LNCaP clone FGC (cell line): Measurements from ENCODE around the gene CD3E.

Experiments used
- DNase-seq: peaks from one replicate; pipeline ENCODE4 v3.0.0-alpha.2; 2011; ENCODE audit warnings: low read depth
- H3K4me3 ChIP-seq: 2 replicates; pipeline ENCODE4 v1.5.1; 2011; ENCODE audit warnings: mild to moderate bottlenecking, low read depth, low read length, control low read depth
- CTCF ChIP-seq: IDR thresholded peaks from 2 replicates; pipeline ENCODE4 v1.5.1; 2012; ENCODE audit warnings: mild to moderate bottlenecking; ENCODE audit not compliant: control insufficient read depth, insufficient read depth; ENCODE audit errors: extremely low read depth

The CD3E gene

DNA sequence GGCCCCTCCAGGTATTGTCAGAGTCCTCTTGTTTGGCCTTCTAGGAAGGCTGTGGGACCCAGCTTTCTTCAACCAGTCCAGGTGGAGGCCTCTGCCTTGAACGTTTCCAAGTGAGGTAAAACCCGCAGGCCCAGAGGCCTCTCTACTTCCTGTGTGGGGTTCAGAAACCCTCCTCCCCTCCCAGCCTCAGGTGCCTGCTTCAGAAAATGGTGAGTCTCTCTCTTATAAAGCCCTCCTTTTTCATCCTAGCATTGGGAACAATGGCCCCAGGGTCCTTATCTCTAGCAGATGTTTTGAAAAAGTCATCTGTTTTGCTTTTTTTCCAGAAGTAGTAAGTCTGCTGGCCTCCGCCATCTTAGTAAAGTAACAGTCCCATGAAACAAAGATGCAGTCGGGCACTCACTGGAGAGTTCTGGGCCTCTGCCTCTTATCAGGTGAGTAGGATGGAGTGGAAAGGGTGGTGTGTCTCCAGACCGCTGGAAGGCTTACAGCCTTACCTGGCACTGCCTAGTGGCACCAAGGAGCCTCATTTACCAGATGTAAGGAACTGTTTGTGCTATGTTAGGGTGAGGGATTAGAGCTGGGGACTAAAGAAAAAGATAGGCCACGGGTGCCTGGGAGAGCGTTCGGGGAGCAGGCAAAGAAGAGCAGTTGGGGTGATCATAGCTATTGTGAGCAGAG, at the start of gene CD3E:
TSS of gene CD3E (plus strand) at position 163 of the 681 bp plus-strand sequence. CDS start at position 386, 223 bp downstream.
- no peak for DNase-seq
- TF ChIP-seq CTCF: no peak
- no peak within 1 kb of the TSS for H3K4me3 ChIP-seq

DNA sequence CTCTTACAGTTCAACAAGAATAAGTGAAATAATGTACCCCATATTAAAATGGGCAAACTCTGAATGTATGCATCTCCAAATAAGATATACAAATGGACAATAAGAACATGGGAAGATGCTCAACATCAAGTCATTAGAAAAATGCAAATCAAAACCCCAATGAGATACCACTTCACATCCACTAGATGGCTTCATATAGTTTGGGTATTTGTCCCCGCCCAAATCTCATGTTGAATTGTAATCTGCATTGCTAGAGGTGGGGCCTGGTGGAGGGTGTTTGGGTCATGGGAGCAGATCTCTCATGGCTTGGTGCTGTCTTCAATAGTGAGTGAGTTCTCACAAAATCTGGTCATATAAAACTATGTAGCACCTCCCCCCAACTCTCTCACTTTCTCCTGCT, 46.1 kb upstream of the CD3E start:
- no peak for DNase-seq
- H3K4me3 ChIP-seq: no peak overlapping the region
- TF ChIP-seq CTCF: peak; percentile 21; the same call in 1 of the 2 replicates

DNA sequence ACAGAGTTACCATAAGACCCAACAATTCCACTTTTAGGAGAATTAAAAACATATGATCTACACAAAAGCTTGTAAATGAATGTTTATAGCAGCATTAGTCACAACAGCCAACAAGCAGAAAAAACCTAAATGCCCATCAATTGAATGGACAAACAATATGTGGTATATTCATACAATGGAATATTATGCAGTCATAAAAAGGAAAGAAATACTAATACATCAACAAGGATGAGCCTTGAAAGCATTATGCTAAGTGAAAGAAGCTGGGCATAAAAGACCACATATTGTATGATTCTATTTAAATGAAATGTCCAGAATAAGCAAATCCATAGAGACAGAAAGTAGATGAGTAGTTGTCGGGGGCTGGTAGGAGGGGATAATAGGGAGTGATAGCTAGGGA, 45.4 kb upstream of the CD3E start:
- no peak for DNase-seq
- no peak overlapping the region for H3K4me3 ChIP-seq

DNA sequence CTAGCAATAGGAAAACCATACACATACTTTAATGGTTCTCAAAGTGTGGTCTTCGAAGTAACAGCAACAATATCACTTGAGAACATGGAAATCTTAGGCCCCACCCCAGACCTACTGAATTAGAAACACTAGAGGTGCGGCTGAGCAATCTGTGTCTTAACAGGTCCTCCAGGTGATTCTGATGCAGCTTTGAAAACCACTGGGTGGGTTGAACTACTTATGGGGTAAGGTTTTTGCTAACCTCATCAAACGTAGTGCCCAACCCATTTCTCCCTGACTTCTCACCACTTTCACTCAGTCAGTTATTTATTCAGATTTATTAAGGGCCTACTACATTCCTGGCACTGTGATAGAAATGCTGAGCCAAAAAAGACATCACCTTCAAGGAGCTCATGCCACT, 44.2 kb upstream of the CD3E start:
- no peak for TF ChIP-seq CTCF
- DNase-seq: no peak
- H3K4me3 ChIP-seq: no peak overlapping the region

More for the DNA sequence above, 45.4 kb upstream of the CD3E start:
- no peak for TF ChIP-seq CTCF

- peak overlapping the region; percentile 52 for H3K4me3 ChIP-seq
- TF ChIP-seq CTCF: no peak
- DNase-seq: no peak
Measured at GRCh38 chr11:118263112-118263511, 41.4 kb upstream of the CD3E start.

DNA sequence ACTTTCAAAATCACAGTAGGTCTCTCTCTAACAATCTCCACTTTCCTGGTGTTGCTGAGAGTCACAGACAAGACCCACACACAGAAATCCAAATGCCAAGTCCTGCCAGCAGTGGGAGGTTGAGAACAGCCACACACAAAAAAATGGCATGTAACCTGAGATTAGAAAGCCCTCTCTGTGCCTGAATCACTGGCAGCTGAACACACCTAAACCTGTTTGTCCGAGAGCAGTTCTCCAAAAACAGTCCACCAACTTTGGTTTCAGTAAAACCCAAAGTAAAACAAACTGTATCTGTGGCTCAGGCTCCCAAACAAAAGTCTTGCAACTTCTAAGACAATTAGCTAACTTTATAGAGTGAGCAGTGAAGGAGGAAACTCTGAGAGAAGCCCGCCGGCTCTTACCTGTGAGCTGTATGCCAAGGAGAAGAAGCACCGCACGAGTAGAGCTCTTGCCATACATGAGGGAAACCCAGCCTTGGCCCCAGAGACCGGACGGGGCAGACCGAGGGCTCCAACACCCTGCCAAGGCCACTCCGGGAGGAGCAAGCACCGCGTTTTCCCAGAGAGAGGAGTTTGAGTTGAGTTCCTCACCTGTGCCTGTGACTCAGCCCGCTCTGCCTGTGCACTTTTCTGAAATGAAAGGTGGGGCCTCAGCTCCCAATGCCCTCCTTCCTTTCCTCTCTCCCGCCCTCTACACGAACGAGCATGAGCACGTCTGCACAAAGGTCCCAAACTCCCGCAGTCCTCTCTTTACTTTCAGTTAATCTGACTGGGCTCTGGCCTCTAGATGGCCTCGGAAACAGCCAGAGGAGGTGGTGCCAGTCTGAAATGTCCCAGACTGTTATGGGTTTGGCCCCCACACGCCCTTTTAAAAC, 40.6 kb upstream of the CD3E start, which contains the start of gene MPZL2:
TSS of gene MPZL2 (minus strand) at position 603 of the 874 bp plus-strand sequence. CDS start at position 459, 144 bp downstream.
- DNase-seq: peak; percentile 64
- peak within 1 kb of the TSS; percentile 52 for H3K4me3 ChIP-seq
- TF ChIP-seq CTCF: peak; percentile 33
